Stomach (tissue), 4 donors: ENCODE results near the gene ITGA5.

Source experiments
- EP300 ChIP-seq: sonication (generic); formaldehyde crosslinking; IDR thresholded peaks from one replicate; pipeline ENCODE4 v1.6.1; 2017; ENCODE audit warnings: antibody characterized with exemption
- POLR2A ChIP-seq, 4 donors: fragments of 450-650 bp; IDR thresholded peaks; one replicate each; pipeline ENCODE4 v1.6.1; 2016; ENCODE audit warnings: antibody characterized with exemption in 4 of 4, control low read depth in 2 of 4, mild to moderate bottlenecking in 1 of 4, moderate library complexity in 1 of 4
- POLR2AphosphoS5 ChIP-seq, 3 donors: sonication (generic); formaldehyde crosslinking; IDR thresholded peaks; one replicate each; pipeline ENCODE4 v1.6.1; 2016; ENCODE audit warnings: antibody characterized with exemption in 3 of 3
- TF ChIP-seq, protein P1 (sequence below), 7 experiments: fragments of 450-650 bp in 4 of 7; fragments of 200-600 bp in 3 of 7; sonication (generic) in 3 of 7; IDR thresholded peaks; one replicate each; pipeline ENCODE4 v1.5.1; 2016 to 2019; ENCODE audit warnings: antibody characterized with exemption in 7 of 7, control low read depth in 2 of 7, mild to moderate bottlenecking in 1 of 7

DNA sequence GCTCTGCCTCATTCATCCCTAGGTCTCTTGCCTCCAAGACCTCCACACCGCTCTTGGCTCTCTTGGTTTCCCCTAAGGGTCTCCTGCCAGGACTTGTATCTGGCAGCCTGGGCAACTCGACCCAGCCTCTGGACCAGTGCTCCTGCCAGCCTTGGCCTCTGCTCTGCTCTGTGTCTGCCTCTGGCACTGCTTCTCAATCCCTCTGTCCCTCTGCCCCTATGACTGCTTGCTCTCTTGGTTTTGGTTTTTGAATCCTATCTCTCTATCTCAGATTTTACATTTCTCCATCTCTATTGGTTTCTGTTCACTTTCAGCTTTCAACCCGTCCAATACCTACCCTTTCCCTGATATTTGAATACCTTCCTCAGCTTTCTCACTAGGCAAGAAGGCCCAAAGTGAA lies 6.3 kb downstream of the ITGA5 start:
- TF ChIP-seq, protein P1, sequence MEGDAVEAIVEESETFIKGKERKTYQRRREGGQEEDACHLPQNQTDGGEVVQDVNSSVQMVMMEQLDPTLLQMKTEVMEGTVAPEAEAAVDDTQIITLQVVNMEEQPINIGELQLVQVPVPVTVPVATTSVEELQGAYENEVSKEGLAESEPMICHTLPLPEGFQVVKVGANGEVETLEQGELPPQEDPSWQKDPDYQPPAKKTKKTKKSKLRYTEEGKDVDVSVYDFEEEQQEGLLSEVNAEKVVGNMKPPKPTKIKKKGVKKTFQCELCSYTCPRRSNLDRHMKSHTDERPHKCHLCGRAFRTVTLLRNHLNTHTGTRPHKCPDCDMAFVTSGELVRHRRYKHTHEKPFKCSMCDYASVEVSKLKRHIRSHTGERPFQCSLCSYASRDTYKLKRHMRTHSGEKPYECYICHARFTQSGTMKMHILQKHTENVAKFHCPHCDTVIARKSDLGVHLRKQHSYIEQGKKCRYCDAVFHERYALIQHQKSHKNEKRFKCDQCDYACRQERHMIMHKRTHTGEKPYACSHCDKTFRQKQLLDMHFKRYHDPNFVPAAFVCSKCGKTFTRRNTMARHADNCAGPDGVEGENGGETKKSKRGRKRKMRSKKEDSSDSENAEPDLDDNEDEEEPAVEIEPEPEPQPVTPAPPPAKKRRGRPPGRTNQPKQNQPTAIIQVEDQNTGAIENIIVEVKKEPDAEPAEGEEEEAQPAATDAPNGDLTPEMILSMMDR (IDR thresholded peaks at IDR 0.05): no peak
- no peak for TF ChIP-seq EP300
- no peak for TF ChIP-seq POLR2A (IDR thresholded peaks at IDR 0.05)
- no peak for TF ChIP-seq POLR2AphosphoS5 (IDR thresholded peaks at IDR 0.05)
